Measurements from ENCODE around the gene HCRTR2.

Gene HCRTR2

GRCh38 chr6:55319961-55320695 lies 145.8 kb downstream of the HCRTR2 start:
- H3K27ac ChIP-seq (ENCODE audit: low read depth, low read length): no peak overlapping the region

GRCh38 chr6:55320696-55321086 lies 146.4 kb downstream of the HCRTR2 start:
- H3K27ac ChIP-seq (ENCODE audit: low read depth, low read length): no peak overlapping the region
- no peaks in the 10 kb centered on the region for H3K36me3 ChIP-seq (ENCODE audit: control insufficient read depth in 5 of 5, insufficient read depth in 5 of 5, low read length in 5 of 5)
- no peak overlapping the region for H3K9ac ChIP-seq (ENCODE audit: low read length in 5 of 5)
- no peaks in the 10 kb centered on the region for H3K4me1 ChIP-seq (ENCODE audit: control insufficient read depth in 5 of 5, insufficient read depth in 5 of 5, low read length in 5 of 5)
- no peak overlapping the region for H3K4me3 ChIP-seq (ENCODE audit: low read depth in 1 of 5, low read length in 5 of 5)
- no peaks in the 10 kb centered on the region for H3K27me3 ChIP-seq (ENCODE audit: control insufficient read depth in 5 of 5, insufficient read depth in 4 of 5, low read length in 5 of 5)
- H3K9me3 ChIP-seq (ENCODE audit: control insufficient read depth in 5 of 5, low read length in 5 of 5): peaks cover 0 to 4% (median 0%) of the 10 kb centered on the region in 5 donors

More at GRCh38 chr6:55319961-55320695, 145.8 kb downstream of the HCRTR2 start:
- H3K9me3 ChIP-seq (ENCODE audit: control insufficient read depth in 5 of 5, low read length in 5 of 5): peaks cover 0 to 4% (median 0%) of the 10 kb centered on the region in 5 donors
- no peaks in the 10 kb centered on the region for H3K4me1 ChIP-seq (ENCODE audit: control insufficient read depth in 5 of 5, insufficient read depth in 5 of 5, low read length in 5 of 5)
- H3K9ac ChIP-seq (ENCODE audit: low read length in 5 of 5): no peak overlapping the region
- H3K4me3 ChIP-seq (ENCODE audit: low read depth in 1 of 5, low read length in 5 of 5): no peak overlapping the region
- no peaks in the 10 kb centered on the region for H3K27me3 ChIP-seq (ENCODE audit: control insufficient read depth in 5 of 5, insufficient read depth in 4 of 5, low read length in 5 of 5)
- no peaks in the 10 kb centered on the region for H3K36me3 ChIP-seq (ENCODE audit: control insufficient read depth in 5 of 5, insufficient read depth in 5 of 5, low read length in 5 of 5)

- no peaks in the 10 kb centered on the region for H3K27me3 ChIP-seq (ENCODE audit: control insufficient read depth in 5 of 5, insufficient read depth in 4 of 5, low read length in 5 of 5)
- H3K4me3 ChIP-seq (ENCODE audit: low read depth in 1 of 5, low read length in 5 of 5): peak within 1 kb of the TSS in 2 of 5 donors; percentile 6 to 23
- H3K4me1 ChIP-seq (ENCODE audit: control insufficient read depth in 5 of 5, insufficient read depth in 5 of 5, low read length in 5 of 5): no peaks in the 10 kb centered on the region
- no peaks in the 10 kb centered on the region for H3K9me3 ChIP-seq (ENCODE audit: control insufficient read depth in 5 of 5, low read length in 5 of 5)
- H3K27ac ChIP-seq (ENCODE audit: low read depth, low read length): no peak within 1 kb of the TSS
- no peaks in the 10 kb centered on the region for H3K36me3 ChIP-seq (ENCODE audit: control insufficient read depth in 5 of 5, insufficient read depth in 5 of 5, low read length in 5 of 5)
- H3K9ac ChIP-seq (ENCODE audit: low read length in 5 of 5): no peak within 1 kb of the TSS
Measured at GRCh38 chr6:55327169-55327568, 152.9 kb downstream of the HCRTR2 start, which contains the start of gene GFRAL. Gene GFRAL (plus strand): TSS chr6:55327469. CDS start chr6:55327555, 86 bp downstream.

All from subcutaneous abdominal adipose tissue (tissue), 5 donors.